GM19328 (cell line): Measurements from ENCODE around the gene DFFA.
A peak's percentile ranks its signal among the peaks of the same experiment; 100 is the strongest.
"Not testable (repeated sequence)": the region's sequence is repeated elsewhere in the genome, so short reads cannot be mapped to it uniquely, and the experiment has no call there.

Experiments
- ATAC-seq: cut with Tn5 transposase; IDR thresholded peaks from one replicate; pipeline ENCODE4 v1.9.1; 2021; ENCODE audit warnings: mild to moderate bottlenecking, moderate library complexity; ENCODE audit not compliant: unreplicated experiment

DFFA gene

GRCh38 chr1:10430216-10431069 lies 41.9 kb downstream of the DFFA start, which contains the start of gene CENPS:
CENPS (plus strand) TSS chr1:10430433; CDS start chr1:10430518, 85 bp downstream.
- ATAC-seq = peak; percentile 75

GRCh38 chr1:10429868-10430215 lies 42.5 kb downstream of the DFFA start:
- no peak for ATAC-seq

DNA sequence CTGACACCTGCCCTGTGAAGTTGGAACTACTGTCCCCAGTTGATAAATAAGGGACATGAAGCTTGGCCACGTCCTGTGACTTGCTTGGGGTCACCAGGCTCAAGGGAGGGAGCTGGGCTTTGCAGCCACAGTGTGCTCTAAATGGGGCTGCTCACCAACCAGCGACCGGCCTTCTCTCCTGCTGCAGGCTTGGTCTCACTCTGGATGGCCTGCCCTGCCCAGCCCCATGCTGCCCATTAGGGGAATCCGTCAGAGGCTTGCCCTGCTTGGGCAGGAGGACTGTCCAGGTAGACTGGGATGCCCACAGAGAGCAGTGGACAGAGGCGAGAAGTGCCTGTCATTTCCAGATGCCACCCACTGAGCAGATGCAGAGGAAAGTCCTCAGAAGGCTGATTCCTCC lies 43.3 kb downstream of the DFFA start:
- ATAC-seq = no peak

DNA sequence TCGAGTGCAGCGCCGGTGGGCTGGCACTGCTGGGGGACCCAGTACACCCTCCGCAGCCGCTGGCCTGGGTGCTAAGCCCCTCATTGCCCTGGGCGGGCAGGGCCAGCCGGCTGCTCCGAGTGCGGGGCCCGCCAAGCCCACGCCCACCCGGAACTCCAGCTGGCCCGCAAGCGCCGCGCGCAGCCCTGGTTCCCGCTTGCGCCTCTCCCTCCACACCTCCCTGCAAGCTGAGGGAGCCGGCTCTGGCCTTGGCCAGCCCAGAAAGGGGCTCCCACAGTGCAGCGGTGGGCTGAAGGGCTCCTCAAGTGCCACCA lies 45.8 kb downstream of the DFFA start:
- not testable (repeated sequence) for ATAC-seq

DNA sequence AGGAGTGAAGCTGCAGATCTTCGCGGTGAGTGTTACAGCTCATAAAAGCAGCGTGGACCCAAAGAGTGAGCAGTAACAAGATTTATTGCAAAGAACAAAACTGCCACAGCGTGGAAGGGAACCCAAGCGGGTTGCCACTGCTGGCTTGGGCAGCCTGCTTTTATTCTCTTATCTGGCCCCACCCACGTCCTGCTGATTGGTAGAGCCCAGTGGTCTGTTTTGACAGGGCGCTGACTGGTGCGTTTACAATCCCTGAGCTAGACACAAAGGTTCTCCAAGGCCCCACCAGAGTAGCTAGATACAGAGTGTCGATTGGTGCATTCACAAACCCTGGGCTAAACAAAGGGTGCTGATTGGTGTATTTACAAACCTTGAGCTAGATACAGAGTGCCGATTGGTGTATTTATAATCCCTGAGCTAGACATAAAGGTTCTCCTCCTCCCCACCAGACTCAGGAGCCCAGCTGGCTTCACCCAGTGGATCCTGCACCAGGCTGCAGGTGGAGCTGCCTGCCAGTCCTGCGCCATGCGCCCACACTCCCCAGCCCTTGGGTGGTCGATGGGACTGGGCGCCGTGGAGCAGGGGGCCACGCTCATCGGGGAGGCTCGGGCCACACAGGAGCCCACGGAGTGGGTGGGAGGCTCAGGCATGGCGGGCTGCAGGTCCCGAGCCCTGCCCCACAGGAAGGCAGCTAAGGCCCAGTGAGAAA lies 46.3 kb downstream of the DFFA start:
- ATAC-seq = not testable (repeated sequence)

DNA sequence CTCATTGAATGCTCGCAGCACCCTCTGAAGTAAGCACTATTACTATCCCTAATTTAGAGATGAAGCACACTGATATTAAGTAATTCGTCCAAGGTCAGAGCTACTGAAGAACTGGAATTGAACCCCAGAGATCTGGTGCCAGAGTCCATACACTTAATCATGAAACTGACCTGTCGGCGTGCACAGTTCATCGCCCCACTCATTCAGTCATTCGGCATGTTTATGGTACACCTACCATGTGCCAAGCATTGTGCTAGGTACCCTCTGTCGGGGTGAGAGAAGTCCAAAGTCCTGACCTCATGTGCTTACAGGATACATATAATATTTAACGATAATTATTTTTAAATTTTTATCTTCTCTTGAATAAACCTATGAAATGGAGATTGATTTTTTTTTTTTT lies 47.7 kb downstream of the DFFA start:
- no peak for ATAC-seq

DNA sequence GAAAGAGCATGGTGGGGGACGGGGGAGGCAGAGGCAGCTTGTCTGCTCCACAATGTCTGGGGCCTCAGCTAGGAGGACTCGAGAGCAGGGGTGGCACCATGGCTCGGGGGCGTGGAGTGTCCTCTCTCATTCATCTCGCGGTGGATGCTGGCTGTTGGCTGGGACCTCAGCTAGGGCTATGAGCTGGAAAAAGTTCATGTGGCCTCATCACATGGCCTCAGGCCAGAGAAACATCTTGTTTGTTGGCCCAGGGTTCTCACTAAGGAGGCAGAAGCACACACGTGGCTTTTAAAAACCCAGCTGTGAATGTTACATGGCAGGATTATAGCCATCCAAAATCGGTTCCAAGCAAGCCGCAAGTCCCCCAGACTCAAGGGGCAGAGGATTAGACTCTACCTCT lies 48.3 kb downstream of the DFFA start:
- no peak for ATAC-seq

- no peak for ATAC-seq
These were observed 50.7 kb downstream of the DFFA start for GRCh38 chr1:10421637-10422036.

- no peak for ATAC-seq
These were observed 53.0 kb downstream of the DFFA start for GRCh38 chr1:10419351-10419750.

DNA sequence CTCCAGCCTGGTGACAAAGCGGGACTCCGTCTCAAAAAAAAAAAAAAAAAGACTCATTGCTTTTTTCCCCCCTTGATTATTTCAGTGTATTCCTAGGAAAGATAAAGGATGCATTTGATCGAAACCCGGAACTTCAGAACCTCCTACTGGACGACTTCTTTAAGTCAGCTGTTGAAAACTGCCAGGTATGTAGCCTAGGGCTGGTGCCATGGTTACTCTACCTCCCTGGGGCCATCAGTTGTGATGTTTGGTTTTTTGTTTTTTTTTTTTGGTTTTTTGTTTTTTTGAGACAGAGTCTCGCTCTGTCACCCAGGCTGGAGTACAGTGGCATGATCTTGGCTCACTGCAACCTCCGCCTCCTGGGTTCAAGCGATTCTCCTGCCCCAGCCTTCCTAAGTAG lies 53.6 kb downstream of the DFFA start:
- not testable (repeated sequence) for ATAC-seq

GRCh38 chr1:10415967-10416366 lies 56.4 kb downstream of the DFFA start:
- not testable (repeated sequence) for ATAC-seq

- ATAC-seq = no peak
These were observed 57.0 kb downstream of the DFFA start for GRCh38 chr1:10415211-10415930.

- no peak for ATAC-seq
These were observed 65.1 kb downstream of the DFFA start for GRCh38 chr1:10407201-10407600.
